Epithelial cell of alveolus of lung (primary cell): ENCODE data around the gene MTERF1. TPM values are rescaled to one million over a fixed set of nuclear protein-coding genes. Genes with fewer than 3 reads are reported as not detected.

ENCODE experiments used
- total RNA-seq: library from RNA; depleted of rRNA; stranded (reverse); fragments of >200 nt; gene quantifications from 2 replicates; pipeline ENCODE4 v1.2.1, GENCODE V29; 2015

Gene MTERF1, protein sequence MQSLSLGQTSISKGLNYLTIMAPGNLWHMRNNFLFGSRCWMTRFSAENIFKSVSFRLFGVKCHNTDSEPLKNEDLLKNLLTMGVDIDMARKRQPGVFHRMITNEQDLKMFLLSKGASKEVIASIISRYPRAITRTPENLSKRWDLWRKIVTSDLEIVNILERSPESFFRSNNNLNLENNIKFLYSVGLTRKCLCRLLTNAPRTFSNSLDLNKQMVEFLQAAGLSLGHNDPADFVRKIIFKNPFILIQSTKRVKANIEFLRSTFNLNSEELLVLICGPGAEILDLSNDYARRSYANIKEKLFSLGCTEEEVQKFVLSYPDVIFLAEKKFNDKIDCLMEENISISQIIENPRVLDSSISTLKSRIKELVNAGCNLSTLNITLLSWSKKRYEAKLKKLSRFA
- 5.6 and 14.1 TPM in 2 replicates for total RNA-seq

DNA sequence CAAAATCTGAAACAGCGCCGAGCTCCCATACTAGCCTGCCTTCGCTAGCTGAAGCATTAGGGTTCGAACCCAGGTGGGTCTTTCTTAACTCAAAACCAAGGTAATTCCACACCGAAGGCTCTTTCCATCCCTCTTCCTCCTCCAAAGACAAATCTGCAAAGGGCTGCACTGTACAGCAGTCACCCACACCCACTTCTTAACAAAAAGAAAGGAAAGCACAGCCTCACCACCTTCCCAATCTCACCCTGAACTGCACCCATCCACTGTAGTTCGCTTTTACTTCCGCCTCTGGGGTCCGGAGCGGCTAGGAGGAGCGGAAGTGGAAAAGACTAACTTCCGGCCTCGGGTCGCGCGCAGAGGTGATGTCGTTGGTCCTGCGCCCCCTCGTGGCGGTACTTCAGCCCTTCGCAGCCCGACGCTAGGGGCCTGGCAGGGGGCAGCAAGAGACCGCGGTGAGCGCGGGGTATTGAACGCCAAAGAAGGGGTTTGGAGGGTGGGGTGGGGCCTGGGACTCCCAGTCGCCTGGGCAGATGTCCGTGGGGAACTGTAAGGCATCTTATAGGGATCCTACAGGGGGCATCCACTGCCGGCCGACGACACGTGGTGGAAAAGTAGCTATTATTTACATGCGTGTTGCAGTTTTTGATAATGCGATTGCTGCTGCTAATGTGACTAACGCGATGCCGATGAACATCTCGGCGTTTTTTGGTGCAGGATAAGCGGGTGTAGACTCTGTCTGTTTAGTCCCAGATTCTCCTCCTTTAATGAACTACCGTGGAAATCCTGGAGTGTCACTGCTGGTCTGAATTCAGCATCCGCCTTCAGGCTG, at the start of gene MTERF1:
MTERF1 (minus strand) TSS at position 290 of the 829 bp plus-strand sequence. CDS start 619 bp downstream, outside the sequence.

Other genes starting within 250 kb of the MTERF1 start
- gene AKAP9, start 60.2 kb upstream of the MTERF1 start, total RNA-seq = 12.8 and 23.6 TPM in 2 replicates